ENCODE data around the gene RUNX1.

The RUNX1 gene

DNA sequence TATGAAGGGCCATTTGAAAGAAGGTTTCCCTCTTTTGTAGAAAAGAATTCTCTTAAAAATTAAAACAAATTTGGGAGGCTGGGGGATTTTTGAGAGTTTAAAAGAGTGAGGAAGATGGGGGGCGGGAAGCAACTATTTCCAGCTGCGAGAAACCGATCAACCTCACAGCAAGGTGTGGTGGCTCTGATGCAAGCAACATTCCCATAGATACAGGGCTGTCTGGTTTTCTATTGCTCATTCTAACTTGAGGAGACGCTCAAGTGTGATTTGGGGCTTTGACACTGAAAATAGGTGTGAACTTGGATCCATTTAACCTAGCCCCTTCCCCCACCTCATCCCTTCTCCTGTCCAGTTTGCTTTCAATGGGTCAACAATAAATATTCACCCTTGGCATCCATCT is 7.2 kb downstream of the RUNX1 start:
- TF ChIP-seq, protein P1, sequence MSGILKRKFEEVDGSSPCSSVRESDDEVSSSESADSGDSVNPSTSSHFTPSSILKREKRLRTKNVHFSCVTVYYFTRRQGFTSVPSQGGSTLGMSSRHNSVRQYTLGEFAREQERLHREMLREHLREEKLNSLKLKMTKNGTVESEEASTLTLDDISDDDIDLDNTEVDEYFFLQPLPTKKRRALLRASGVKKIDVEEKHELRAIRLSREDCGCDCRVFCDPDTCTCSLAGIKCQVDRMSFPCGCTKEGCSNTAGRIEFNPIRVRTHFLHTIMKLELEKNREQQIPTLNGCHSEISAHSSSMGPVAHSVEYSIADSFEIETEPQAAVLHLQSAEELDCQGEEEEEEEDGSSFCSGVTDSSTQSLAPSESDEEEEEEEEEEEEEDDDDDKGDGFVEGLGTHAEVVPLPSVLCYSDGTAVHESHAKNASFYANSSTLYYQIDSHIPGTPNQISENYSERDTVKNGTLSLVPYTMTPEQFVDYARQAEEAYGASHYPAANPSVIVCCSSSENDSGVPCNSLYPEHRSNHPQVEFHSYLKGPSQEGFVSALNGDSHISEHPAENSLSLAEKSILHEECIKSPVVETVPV (CRISPR knock-in tag; IDR thresholded peaks at IDR 0.05), result no peak
- no peak for TF ChIP-seq ZNF8 (CRISPR knock-in tag; IDR thresholded peaks at IDR 0.05)
- no peak for TF ChIP-seq GLIS3 (CRISPR knock-in tag; IDR thresholded peaks at IDR 0.05)
- no peak for TF ChIP-seq ZNF70 (CRISPR knock-in tag; IDR thresholded peaks at IDR 0.05)
- no peak for TF ChIP-seq ESRRG (CRISPR knock-in tag; IDR thresholded peaks at IDR 0.05)
- TF ChIP-seq, protein P2, sequence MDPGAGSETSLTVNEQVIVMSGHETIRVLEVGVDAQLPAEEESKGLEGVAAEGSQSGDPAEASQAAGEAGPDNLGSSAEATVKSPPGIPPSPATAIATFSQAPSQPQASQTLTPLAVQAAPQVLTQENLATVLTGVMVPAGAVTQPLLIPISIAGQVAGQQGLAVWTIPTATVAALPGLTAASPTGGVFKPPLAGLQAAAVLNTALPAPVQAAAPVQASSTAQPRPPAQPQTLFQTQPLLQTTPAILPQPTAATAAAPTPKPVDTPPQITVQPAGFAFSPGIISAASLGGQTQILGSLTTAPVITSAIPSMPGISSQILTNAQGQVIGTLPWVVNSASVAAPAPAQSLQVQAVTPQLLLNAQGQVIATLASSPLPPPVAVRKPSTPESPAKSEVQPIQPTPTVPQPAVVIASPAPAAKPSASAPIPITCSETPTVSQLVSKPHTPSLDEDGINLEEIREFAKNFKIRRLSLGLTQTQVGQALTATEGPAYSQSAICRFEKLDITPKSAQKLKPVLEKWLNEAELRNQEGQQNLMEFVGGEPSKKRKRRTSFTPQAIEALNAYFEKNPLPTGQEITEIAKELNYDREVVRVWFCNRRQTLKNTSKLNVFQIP (CRISPR knock-in tag; IDR thresholded peaks at IDR 0.05; ENCODE audit: borderline replicate concordance, low read depth), result no peak
- no peak for TF ChIP-seq TOX (CRISPR knock-in tag; IDR thresholded peaks at IDR 0.05; ENCODE audit: borderline replicate concordance)
- TF ChIP-seq SNAI2 (CRISPR knock-in tag; IDR thresholded peaks at IDR 0.05), result no peak
- TF ChIP-seq, protein P3, sequence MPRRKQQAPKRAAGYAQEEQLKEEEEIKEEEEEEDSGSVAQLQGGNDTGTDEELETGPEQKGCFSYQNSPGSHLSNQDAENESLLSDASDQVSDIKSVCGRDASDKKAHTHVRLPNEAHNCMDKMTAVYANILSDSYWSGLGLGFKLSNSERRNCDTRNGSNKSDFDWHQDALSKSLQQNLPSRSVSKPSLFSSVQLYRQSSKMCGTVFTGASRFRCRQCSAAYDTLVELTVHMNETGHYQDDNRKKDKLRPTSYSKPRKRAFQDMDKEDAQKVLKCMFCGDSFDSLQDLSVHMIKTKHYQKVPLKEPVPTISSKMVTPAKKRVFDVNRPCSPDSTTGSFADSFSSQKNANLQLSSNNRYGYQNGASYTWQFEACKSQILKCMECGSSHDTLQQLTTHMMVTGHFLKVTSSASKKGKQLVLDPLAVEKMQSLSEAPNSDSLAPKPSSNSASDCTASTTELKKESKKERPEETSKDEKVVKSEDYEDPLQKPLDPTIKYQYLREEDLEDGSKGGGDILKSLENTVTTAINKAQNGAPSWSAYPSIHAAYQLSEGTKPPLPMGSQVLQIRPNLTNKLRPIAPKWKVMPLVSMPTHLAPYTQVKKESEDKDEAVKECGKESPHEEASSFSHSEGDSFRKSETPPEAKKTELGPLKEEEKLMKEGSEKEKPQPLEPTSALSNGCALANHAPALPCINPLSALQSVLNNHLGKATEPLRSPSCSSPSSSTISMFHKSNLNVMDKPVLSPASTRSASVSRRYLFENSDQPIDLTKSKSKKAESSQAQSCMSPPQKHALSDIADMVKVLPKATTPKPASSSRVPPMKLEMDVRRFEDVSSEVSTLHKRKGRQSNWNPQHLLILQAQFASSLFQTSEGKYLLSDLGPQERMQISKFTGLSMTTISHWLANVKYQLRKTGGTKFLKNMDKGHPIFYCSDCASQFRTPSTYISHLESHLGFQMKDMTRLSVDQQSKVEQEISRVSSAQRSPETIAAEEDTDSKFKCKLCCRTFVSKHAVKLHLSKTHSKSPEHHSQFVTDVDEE (CRISPR knock-in tag; IDR thresholded peaks at IDR 0.05), result no peak
- TF ChIP-seq, protein P4, sequence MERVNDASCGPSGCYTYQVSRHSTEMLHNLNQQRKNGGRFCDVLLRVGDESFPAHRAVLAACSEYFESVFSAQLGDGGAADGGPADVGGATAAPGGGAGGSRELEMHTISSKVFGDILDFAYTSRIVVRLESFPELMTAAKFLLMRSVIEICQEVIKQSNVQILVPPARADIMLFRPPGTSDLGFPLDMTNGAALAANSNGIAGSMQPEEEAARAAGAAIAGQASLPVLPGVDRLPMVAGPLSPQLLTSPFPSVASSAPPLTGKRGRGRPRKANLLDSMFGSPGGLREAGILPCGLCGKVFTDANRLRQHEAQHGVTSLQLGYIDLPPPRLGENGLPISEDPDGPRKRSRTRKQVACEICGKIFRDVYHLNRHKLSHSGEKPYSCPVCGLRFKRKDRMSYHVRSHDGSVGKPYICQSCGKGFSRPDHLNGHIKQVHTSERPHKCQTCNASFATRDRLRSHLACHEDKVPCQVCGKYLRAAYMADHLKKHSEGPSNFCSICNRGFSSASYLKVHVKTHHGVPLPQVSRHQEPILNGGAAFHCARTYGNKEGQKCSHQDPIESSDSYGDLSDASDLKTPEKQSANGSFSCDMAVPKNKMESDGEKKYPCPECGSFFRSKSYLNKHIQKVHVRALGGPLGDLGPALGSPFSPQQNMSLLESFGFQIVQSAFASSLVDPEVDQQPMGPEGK (CRISPR knock-in tag; IDR thresholded peaks at IDR 0.05; ENCODE audit: borderline replicate concordance), result no peak
- TF ChIP-seq CSDC2 (CRISPR knock-in tag; IDR thresholded peaks at IDR 0.05), result no peak
- no peak for TF ChIP-seq OSR1 (CRISPR knock-in tag; IDR thresholded peaks at IDR 0.05)
- TF ChIP-seq ZC3H10 (CRISPR knock-in tag; IDR thresholded peaks at IDR 0.05), result no peak
- TF ChIP-seq ZFP3 (CRISPR knock-in tag; IDR thresholded peaks at IDR 0.05), result no peak
- no peak for TF ChIP-seq ZFP30 (CRISPR knock-in tag; IDR thresholded peaks at IDR 0.05)
- no peak for TF ChIP-seq TCF4 (CRISPR knock-in tag; IDR thresholded peaks at IDR 0.05; ENCODE audit: borderline replicate concordance)
- no peak for ATAC-seq

DNA sequence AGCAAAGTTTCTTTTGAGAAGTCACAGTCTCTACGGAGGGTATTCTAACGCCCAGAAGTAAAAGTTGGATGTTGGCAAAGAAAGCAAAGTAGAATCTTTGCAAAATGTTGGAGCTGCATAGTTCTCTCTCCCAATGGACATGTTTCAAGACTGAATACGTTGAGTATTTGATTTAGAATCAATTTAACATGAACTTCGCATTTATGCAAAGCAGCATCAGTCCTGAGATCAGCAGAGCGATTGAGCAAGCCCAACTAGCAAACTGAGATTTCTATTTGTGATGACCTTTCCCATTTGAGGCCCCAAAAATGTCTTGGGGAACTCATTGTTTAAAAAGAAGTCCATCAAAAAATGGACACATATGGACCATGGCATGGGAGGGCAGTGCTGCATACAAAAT is 8.0 kb downstream of the RUNX1 start:
- no peak for ATAC-seq
- TF ChIP-seq ZNF565 (CRISPR knock-in tag; conservative IDR thresholded peaks at IDR 0.05; ENCODE audit: low read depth), result no peak
- TF ChIP-seq CSDC2 (CRISPR knock-in tag; IDR thresholded peaks at IDR 0.05), result no peak
- TF ChIP-seq, protein P4 (CRISPR knock-in tag; IDR thresholded peaks at IDR 0.05; ENCODE audit: borderline replicate concordance), result no peak
- TF ChIP-seq ZNF8 (CRISPR knock-in tag; IDR thresholded peaks at IDR 0.05), result no peak
- no peak for TF ChIP-seq SNAI2 (CRISPR knock-in tag; IDR thresholded peaks at IDR 0.05)
- no peak for TF ChIP-seq PPARA (CRISPR knock-in tag; IDR thresholded peaks at IDR 0.05; ENCODE audit: borderline replicate concordance)
- no peak for TF ChIP-seq ZFP3 (CRISPR knock-in tag; IDR thresholded peaks at IDR 0.05)
- TF ChIP-seq ZC3H10 (CRISPR knock-in tag; IDR thresholded peaks at IDR 0.05), result no peak
- no peak for TF ChIP-seq TCF4 (CRISPR knock-in tag; IDR thresholded peaks at IDR 0.05; ENCODE audit: borderline replicate concordance)
- TF ChIP-seq OSR1 (CRISPR knock-in tag; IDR thresholded peaks at IDR 0.05), result no peak

DNA sequence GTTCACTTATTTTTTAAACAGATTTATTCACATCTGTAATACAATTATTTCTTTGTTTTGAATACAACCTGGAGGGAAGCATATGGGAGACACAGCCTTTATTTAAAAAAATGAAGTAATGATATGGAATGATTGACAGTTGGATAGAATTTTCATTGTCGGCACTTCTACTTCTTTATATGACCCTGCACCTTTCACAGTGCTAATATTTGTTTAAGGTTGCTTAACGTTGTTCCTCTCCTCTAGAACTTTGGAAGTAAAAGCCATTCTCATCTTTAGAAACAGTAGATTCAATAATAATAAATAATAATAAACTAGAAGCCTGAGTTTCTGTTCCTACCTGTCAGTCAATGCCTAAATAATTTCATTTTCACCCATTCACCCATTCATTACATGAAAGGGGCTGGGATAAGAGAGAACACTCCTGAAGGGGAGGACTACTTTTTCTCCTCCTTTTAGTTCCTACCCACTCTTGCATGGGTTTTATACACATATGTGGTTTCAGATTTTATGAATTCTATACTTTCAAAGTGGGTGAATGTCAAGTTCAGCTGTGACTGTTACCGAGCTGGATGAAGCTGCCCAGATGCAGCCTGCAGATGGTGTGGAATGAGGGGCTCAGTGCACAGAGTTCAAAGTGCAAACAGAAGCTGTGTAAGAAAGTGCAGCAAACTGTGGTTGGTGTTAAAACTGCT is 9.4 kb downstream of the RUNX1 start:
- ATAC-seq, result no peak
- TF ChIP-seq ISL1 (CRISPR knock-in tag; IDR thresholded peaks at IDR 0.05) (no peak), ZNF70 (CRISPR knock-in tag; IDR thresholded peaks at IDR 0.05) (no peak), CSDC2 (CRISPR knock-in tag; IDR thresholded peaks at IDR 0.05) (no peak), RARB (CRISPR knock-in tag; IDR thresholded peaks at IDR 0.05) (no peak), GLIS3 (CRISPR knock-in tag; IDR thresholded peaks at IDR 0.05) (no peak), ARNTL (CRISPR knock-in tag; IDR thresholded peaks at IDR 0.05; ENCODE audit: borderline replicate concordance, low read depth) (no peak), ESRRG (CRISPR knock-in tag; IDR thresholded peaks at IDR 0.05) (no peak)
- TF ChIP-seq, protein P2 (CRISPR knock-in tag; IDR thresholded peaks at IDR 0.05; ENCODE audit: borderline replicate concordance, low read depth), result no peak
- TF ChIP-seq, protein P3 (CRISPR knock-in tag; IDR thresholded peaks at IDR 0.05), result no peak

Measured in SK-N-SH treated with all-trans-retinoic acid at 6 μM for 48 hours (cell line).